C4-2B (cell line): ENCODE results near the gene UCP3.

Experiments
- CTCF ChIP-seq: fragments of 450-650 bp; conservative IDR thresholded peaks from 2 replicates; pipeline ENCODE4 v1.5.1; 2017; ENCODE audit warnings: mild to moderate bottlenecking
- ZFX ChIP-seq: fragments of 450-650 bp; IDR thresholded peaks from 2 replicates; pipeline ENCODE4 v1.6.1; 2017

DNA sequence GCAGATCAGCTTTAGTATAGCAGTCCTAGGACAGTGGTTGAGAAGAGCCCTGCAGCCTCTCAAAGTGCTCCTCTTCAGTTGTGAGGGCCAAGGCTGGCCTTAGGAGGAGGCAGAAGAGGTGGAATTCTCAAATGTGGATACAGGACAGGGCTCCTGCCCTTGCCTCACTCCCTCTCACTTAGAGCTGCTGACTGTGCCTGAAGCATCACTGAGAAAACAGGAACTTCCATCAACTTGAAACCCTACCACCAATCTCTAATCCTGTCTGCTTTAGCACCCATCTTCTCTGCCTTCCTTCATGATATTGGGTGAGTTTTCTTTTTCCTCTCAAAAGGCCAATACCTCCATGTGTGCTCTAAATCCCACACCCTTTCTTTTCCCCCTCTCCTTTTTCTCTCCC is 14.4 kb upstream of the UCP3 start:
- TF ChIP-seq CTCF: no peak
- no peak for TF ChIP-seq ZFX
